HG03460 (cell line): ENCODE results near the gene TEX14.
"Not testable (repeated sequence)": the region's sequence is repeated elsewhere in the genome, so short reads cannot be mapped to it uniquely, and the experiment has no call there.

Experiments used
- ATAC-seq: cut with Tn5 transposase; IDR thresholded peaks from one replicate; pipeline ENCODE4 v1.9.1; 2021; ENCODE audit not compliant: unreplicated experiment

The TEX14 gene

DNA sequence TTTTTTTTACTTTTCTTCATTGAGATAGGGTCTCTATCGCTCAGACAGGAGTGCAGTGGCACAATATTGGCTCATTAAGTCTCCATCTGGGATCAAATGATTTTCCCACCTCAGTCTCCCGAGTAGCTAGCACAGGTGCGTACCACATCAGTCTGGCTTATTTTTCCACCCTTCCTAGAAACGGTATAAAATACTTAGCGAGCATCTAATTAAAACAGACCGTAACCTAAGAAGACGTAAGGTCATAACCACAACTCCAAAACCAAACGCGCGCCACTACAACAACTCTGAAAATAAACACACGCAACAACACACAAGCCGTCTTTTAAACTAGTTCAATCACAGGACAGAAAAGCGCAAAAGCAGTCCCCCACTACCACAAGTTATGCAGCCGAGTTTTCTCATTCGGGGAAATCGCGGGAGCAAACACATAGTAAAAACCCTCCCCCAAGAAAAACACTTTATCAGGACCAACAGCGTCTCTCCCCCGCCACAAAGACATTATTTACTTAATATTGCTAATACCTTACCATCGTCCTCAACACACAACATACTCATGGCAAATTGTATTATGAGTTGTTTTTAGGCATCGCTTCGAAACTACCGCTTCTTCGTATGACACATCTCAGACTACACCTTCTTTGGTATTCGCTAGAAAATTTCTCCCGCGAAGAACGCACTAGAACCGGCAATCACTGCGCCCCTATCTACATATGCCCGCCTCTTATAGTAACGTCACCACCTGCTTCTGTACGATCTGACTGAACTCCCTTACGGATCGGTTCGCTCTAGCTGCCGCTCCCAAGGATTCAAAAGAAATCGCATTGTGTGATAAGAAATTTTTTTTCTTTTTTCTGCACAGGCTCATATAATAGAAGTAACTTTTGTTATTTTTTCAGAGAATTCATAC lies 32.8 kb downstream of the TEX14 start:
- peak; percentile 81 for ATAC-seq

DNA sequence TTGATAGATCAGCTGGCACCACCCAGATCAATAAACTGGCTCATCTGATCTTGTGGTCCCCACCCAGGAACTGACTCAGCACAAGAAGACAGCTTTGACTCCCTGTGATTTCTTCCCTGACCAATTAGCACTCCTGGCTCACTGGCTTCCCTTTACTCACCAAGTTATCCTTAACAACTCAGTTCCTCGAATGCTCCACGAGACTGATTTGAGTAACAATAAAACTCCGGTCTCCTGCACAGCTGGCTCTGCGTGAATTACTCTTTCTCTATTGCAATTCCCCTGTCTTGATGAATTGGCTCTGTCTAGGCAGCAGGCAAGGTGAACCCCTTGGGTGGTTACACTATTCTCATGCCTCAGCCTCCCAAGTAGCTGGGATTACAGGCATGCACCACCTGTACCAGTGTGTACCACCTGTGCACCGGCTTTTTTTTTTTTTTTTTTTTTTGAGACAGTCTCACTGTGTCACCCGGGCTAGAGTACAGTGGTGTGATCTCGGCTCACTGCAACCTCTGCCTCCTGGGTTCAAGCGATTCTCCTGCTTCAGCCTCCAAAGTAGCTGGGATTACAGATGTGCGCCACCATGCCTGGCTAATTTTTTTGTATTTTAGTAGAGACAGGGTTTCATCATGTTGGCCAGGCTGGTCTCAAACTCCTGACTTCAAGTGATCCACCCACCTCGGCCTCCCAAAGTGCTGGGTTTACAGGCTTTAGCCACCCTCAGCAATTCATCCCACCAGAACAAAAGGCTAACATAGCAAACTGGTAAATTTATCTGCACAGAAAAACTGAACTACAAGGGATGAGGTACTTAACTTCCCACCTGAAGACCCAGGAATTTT lies 33.7 kb downstream of the TEX14 start:
- ATAC-seq: not testable (repeated sequence)

DNA sequence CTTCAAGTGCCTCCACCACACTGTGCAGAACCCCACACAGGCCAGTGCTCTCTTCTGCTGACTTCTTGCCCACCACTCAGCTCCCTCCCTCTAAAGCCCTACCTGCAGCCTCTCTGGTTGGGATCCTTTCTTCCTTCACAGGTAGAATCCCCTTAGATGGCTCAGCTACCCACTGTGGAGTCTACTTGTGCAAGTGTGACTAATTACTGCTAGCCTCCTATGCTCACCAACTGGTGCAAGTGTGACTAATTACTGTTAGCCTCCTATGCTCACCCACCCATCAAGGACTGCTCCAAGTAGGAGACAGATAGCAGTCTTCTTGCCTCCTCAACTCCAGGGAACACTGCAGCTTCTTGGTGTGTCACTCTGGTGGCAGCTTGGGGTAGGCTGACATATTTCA lies 43.6 kb downstream of the TEX14 start:
- no peak for ATAC-seq

DNA sequence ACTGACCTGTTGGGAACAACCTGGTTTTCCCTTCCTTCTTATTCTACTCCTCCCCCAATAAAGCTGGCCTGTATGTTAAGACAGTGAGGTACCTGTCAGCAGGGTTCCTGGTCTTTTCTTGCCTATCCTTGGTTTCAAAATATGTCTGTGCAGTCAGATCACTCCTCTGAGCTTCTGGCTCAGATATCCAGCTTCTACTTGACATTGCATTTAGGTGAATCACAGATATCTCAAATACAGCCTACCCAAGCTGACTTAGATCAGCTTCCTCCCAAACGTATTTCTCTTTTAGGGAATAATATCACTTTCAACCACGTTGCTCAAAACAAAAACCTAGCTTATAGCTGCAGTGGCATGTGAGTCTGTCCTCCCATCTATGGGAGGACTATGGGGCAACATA lies 48.7 kb downstream of the TEX14 start:
- ATAC-seq: no peak

DNA sequence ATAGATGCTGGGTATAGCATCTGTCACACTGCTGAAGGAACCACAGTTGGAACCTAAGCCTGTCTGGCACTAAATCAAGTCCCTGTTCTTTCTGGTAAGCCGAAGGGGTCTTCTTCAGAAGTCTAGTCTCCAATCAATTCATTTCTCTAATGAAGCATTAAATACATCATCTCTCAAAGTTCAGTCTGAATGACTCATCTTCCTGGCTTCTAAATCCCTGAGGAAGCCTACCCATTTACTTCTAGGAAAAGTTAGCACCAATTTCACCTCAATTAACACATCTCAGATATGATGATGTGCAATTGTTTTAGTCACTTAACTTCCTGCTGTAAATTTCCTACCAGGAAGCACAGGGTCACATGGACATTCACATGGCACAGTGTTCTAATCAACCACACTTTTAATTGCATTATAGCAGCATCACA lies 49.9 kb downstream of the TEX14 start:
- ATAC-seq: no peak

DNA sequence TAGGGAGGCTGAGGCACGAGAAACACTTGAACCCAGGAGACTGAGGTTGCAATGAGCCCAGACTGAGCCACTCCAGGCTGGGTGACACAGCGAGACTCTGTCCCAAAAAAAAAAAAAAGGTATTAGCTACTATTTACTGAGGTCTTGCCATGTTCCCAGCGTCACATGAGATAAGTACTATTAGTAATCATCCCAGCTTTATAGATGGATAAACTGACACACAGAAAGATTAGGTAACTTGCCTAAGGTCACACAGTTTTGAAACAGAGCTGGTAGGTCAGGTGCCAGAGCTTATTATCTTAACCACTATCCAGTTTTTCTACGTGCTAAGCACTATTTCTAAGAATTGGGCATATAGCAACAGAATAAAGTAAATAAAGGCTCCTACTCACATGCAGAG lies 51.6 kb downstream of the TEX14 start:
- no peak for ATAC-seq

DNA sequence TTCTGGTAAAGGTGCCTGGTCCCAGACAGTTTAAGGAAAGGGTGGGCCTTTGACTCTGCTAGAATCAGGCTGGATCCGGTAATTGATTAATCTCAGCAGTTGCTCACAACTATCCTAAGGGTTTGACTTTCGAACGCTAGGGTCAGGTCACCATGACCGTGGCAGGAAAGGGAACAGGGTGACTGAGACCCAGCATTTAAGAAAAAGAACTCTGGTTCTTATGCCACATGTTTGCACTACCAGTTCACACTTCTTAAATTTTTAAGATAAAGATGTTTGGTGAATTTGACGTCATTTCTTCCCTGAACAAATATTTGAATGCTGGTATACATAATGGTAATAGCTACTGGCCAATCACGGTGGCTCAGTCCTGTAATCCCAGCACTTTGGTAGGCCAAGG lies 52.2 kb downstream of the TEX14 start:
- ATAC-seq: no peak

DNA sequence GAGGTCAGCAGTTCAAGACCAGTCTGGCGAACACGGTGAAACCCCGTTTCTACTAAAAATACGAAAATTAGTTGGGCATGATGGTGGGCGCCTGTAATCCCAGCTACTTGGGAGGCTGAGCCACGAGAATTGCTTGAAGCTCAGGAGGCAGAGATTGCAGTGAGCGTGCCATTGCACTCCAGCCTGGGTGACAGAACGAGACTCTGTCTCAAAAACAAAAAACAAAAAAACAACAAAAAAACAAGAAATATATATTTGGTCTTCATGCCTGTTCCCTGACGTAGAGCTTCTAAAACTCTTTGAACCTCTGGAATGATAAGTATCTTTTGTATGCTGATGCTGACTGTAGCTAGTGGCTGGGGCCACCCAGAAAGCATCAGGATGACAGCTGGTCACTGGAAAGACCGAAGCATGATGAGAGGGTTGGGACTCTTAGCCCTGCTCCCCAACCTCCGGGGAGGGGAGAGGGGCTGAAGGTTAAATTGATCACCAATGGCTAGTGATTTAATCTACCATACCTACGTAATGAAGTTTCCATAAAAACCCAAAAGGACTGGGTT lies 54.8 kb downstream of the TEX14 start:
- ATAC-seq: no peak

DNA sequence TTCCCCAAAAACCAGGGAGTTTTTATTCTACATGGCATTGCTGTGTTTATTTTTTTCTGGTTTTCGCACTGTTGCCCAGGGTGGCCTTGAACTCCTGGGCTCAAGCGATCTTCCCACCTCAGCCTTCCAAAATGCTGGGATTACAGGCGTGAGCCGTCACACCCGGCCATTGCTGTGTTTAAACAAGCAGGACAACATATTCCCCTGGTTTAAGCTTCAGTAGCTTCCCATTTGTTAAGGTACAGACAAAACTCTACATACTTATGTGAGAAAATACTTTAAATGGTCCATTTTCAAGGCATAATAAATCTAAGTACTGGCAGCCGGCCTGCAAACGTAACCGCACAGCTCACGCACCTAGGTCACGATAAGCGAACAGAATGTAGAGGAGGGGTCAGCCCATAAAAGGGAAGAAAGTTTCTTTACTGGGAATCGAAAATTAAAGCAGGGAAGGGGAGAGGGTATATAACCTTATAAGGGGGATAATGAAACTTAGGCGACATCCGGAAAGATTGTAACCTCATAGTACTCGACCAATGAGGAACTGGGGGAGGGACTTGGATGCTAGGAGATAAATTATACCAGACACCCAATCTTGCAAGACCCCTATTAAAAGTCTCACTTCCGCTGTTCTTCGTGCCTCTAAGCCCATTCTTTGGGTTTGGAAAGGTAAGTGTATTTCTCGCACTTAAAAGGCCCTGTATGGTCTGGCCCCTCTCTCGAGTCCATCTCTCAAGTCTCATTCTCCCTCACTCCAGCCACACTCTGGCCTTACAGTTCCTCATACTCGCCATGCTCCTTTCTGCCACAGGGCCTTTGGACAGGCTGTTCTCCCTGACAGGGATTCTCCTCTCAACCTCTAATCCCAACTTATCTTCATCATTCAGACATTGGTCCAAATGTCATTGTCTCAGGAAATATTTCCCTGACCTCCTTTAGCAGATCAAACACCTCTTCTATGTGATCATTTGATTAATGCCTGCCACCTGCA lies 59.2 kb downstream of the TEX14 start:
- ATAC-seq: no peak

DNA sequence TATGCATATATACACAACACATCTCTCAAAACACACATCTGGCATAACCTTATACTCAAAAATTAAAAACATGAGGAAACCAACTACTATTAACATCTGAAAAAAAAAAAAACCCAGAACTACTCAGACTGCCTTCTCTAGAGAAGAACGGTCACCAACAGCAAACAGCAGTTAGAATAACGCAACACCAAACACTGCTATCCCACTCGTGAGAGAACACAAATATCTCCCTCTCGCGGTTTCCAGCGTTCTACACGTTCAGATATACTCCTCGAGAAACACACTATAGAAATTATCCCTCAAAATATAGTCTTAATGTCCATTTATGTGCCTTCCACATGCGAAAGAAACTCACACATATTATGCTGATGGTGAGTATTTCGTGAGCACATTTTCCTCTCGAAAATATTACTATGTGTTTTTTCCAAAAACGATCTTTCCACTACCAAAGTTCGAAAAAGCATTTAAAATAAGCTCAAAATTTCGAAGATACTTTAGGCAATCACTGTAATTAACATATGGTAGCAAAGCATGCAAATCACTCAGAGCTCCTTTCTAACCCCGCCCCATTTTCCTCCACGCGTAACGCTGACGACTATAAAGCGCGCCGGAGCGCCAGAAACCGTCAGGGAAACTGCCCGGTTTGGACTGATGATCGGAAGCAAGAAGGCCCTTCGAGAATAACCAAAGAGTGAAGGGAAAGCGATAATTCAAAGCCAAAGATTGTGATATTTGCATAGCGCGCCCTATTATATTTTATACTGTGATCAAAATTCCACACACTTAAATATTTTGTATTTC lies 60.1 kb downstream of the TEX14 start:
- ATAC-seq: peak; percentile 79

DNA sequence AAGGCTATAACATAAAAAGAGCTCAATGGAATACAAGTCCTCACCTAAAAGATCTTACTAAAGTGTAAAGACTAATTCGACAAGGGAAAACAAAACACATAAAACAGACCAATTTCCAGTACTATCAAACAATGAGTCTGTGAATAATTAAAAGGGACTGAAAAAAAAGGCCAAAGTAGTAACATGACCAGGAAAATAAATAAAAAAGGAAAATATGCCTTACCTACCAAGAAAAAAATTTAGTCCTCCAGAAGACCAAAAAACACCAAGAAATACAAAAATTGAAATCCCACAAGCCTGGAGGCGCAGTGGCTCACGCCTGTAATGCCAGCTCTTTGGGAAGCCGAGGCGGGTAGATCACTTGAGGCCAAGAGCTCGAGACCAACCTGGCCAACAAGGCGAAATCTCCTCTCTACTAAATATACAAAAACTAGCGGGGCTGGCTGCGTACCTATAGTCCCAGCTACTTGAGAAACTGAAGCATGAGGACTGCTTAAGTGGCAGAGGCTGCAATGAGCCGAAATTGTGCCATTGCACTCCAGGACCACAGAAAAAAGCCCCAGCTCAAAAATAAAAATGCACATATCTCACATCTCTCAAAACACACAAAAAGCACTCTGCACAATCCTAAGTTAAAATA lies 60.8 kb downstream of the TEX14 start:
- ATAC-seq: no peak

DNA sequence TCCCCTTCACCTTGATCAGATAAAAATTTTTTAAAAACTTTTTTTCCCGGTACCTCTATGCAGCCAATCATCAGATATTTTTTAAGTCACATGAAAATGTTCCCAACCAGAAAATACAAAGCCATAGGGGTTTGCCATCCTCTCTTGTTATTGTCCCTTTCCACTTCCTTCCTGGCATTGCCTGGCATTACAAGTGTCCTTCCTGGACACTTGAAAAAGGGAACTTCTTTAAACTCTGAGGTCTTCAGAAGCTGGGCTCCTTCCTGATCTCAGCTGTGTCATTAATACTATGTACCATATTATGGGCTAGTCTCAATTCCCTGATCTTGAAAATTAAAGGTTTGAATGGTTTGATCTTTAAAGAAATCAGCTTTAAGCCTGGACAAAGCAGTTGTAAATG lies 64.9 kb downstream of the TEX14 start:
- no peak for ATAC-seq

DNA sequence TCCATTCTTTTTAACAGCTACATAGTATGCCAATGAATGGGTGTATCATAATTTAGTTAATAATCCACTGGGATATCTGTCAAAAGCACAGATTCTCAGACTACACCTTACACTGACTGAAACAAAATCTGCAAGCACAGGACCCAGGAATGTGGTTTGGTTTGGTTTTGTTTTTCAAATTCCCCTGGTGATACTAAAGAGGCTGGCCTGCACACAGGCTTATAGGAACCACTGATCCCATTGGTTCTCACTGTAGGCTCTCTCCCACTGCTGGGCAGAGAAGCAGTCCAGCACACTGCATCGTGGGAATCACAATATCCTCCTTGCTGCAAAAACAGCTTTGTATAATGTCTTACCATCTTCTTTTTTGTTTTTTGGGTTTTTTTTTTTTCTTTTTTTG lies 67.1 kb downstream of the TEX14 start:
- ATAC-seq: no peak

DNA sequence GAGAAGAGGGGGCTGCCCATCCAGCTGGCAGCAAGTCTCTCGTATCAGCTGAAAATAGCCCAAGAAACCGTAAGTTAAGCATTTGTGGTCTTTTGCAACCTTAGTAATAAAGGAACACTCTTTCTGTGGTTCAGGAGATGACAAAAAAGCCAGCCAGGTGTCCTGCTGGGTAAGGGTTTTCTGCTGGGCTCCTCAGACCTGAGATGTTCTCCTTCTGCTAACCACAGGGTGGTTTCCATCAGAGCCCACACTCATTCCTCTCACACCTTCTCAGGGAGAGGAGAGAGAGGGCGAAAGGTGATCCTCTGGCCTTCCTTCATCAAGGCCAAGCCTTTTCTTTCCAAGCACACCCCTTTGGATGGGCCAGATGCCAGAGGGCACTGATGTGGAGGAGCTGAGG lies 70.7 kb downstream of the TEX14 start:
- ATAC-seq: peak; percentile 78

DNA sequence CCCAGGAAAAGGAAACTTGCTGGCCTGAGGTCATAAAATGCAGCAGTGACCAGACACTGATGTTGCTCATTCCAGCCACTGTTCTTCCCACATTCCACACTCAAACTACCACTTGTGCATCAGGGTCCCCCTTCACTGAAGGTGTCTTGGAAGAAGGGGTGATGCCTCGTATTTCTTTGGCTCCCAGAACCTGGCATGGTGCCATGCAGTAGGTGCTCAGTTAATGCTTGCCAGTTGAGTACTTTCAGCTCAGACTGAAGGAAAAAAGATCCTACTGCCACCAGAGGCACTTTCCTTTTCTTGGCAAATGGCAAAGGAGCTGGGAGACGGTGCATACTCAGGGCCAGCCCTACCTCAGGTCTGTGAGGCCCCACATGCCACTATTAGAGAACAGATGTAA lies 73.5 kb downstream of the TEX14 start:
- no peak for ATAC-seq

DNA sequence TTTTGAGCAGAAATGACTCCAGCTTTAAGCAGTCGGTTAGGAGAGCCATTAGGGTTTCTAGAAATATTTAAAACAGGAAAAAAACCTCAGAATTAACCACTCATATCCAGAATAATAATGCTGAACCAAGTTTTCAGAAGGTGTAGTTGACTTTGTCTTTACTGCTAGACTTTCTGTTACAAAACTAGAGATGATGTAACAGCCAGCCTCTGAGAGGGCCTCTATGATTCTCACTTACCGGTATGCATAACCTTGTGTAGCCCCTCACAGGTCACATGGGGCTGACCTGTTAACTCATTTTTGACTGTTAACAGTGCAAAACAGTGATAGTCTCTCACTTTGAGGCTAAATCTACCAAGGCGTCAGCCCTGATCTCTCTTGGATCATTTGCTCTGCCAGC lies 74.3 kb downstream of the TEX14 start:
- ATAC-seq: no peak

DNA sequence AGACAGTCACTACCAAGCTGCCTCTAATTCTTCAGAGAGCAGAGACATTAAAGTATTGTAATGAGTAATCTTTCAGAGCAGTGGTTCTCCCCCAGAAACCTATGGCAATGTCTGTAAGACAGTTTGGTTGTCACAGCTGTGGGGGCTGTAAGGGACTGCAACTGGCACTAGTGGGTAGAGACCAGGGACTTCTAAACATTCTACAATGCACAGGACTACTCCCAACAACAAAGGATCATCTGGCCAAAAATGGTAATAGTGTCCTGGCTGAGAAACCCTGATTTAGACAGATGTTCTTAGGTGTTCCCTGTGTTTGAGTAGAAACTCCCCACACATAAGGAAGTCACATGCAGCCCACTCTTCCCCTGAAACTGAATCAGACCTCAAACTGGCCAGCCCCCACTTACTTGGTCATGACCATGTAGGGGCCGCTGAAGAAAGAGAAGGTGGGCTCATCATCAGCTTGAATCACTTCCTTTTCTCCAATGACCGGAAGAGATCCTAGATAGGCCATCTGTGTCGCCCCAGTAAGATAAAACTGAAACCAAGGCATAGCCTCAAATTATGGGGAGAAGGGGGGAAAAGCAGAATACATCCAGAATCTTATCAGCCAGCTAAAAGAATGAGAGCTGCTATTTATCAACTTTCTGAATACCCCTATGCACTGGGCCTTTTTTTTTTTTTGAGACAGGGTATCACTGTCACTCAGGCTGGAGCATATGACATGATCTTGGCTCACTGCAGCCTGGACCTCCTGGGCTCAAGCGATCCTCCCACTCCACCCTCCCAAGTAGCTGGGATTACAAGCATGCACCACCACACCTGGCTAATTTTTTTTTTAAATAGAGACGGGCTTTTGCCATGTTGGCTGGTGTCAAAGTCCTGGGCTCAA lies 75.8 kb downstream of the TEX14 start:
- ATAC-seq: peak; percentile 63

DNA sequence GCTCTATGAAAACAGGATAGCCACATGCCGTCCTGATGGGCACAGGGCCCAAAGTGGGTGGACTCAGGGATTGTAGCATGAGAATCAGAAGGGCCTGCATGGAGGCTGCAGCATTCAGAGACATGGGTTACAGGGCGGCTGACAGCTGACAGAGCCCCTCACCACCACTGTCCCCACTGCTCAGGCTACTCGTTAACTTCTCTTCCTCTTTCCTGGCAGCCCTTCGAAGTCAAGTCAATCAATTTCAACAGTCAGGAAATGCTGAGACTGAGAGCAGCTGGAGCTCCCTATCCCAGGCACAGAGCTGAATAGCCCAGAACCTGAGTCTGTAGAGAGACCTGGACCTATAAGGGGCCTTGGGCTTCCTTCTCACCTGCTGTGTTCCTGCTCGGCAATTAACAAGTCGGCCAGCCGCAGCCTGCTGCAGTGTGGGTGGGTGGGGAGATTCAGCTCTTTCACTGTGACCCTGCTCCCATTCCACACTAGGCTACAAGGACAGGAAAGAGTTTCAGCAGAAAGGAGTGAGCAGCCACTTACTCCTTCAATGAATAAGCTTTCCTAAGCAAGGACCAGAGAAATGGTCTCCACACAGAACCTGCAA lies 76.9 kb downstream of the TEX14 start:
- ATAC-seq: no peak
